Uterus (tissue), 2 donors: ENCODE data around the gene PIK3C2A.

ENCODE experiments used
- CTCF ChIP-seq, 4 experiments: fragments of 200-600 bp in 2 of 4; fragments of 450-650 bp in 2 of 4; sonication (generic) in 2 of 4; IDR thresholded peaks; one replicate each; pipeline ENCODE4 v1.5.1; 2016 to 2019; ENCODE audit warnings: antibody characterized with exemption in 4 of 4, mild to moderate bottlenecking in 2 of 4, moderate library complexity in 1 of 4
- POLR2A ChIP-seq, 2 donors: fragments of 450-650 bp; IDR thresholded peaks; one replicate each; pipeline ENCODE4 v1.6.1; 2016; ENCODE audit warnings: antibody characterized with exemption in 2 of 2, mild to moderate bottlenecking in 1 of 2, moderate library complexity in 1 of 2

GRCh38 chr11:17184882-17185587 is 22.8 kb downstream of the PIK3C2A start:
- TF ChIP-seq CTCF (IDR thresholded peaks at IDR 0.05), result no peak
- TF ChIP-seq POLR2A (IDR thresholded peaks at IDR 0.05), result no peak
